Measurements from ENCODE around the gene DYNC1H1. TPM values are rescaled to one million over a fixed set of nuclear protein-coding genes. Genes with fewer than 3 reads are reported as not detected.

DYNC1H1 gene
- total RNA-seq, result 100 to 1,000 TPM; 608 to 897 (median 728) TPM

- intact Hi-C loops (cut with DNase I), result loop anchor here (5.0 kb wide), 1 partner anchor 353 kb away; the partner anchor contains the start of gene ZNF839
- Histone ChIP-seq H3K9me3 (no peaks in the 10 kb centered on the region), H3K4me3 (peak within 1 kb of the TSS; percentile 97 to 100 (median 100)), H3K4me1 (peaks cover 39 to 78% (median 70%) of the 10 kb centered on the region in 4 donors), H3K27me3 (no peaks in the 10 kb centered on the region), H3K36me3 (peaks cover 0 to 11% (median 1%) of the 10 kb centered on the region in 4 donors), H3K27ac (replicated peaks in 1 of 4) (peak within 1 kb of the TSS; percentile 98 to 99 (median 99))
- peak; percentile 97 for TF ChIP-seq POLR2A (IDR thresholded peaks at IDR 0.05; ENCODE audit: low read depth)
- TF ChIP-seq POLR2AphosphoS5 (IDR thresholded peaks at IDR 0.05), result peak; percentile 97 to 99
- no peak for TF ChIP-seq EP300 (IDR thresholded peaks at IDR 0.05)
- peak; percentile 98 for DNase-seq (ENCODE audit: extremely low spot score)
- 2% methylated on average over 28 of the region's 115 CpGs for WGBS
These were observed at the start of gene DYNC1H1 for GRCh38 chr14:101964297-101965180. Gene DYNC1H1 (plus strand): TSS chr14:101964573. CDS start chr14:101964692, 119 bp downstream.

- 89% methylated on average over 23 of the region's 23 CpGs for WGBS
- peaks cover 0 to 13% (median 5%) of the 10 kb centered on the region in 4 donors for H3K4me1 ChIP-seq
- no peak for TF ChIP-seq CTCF (IDR thresholded peaks at IDR 0.05)
- TF ChIP-seq POLR2AphosphoS5 (IDR thresholded peaks at IDR 0.05), result no peak
- no peak for TF ChIP-seq EP300 (IDR thresholded peaks at IDR 0.05)
- TF ChIP-seq POLR2A (IDR thresholded peaks at IDR 0.05; ENCODE audit: low read depth), result no peak
- DNase-seq (ENCODE audit: extremely low spot score), result no peak
- H3K36me3 ChIP-seq, result peaks cover 14 to 86% (median 64%) of the 10 kb centered on the region in 4 donors
- H3K9me3 ChIP-seq, result no peaks in the 10 kb centered on the region
- H3K27ac ChIP-seq (replicated peaks in 1 of 4), result peak overlapping the region in 1 of 4 donors; percentile 23
- intact Hi-C loops (cut with DNase I), result no loop called here
- no peak overlapping the region for H3K4me3 ChIP-seq
- no peaks in the 10 kb centered on the region for H3K27me3 ChIP-seq
These were observed 48.2 kb upstream of the DYNC1H1 start for GRCh38 chr14:101915871-101916815.

GRCh38 chr14:101916816-101917412 is 47.5 kb upstream of the DYNC1H1 start:
- Histone ChIP-seq H3K4me1 (peaks cover 0 to 13% (median 5%) of the 10 kb centered on the region in 4 donors), H3K4me3 (no peak overlapping the region), H3K27ac (replicated peaks in 1 of 4) (peak overlapping the region in 2 of 4 donors; percentile 38 to 39), H3K9me3 (no peaks in the 10 kb centered on the region), H3K27me3 (no peaks in the 10 kb centered on the region), H3K36me3 (peaks cover 14 to 86% (median 70%) of the 10 kb centered on the region in 4 donors)
- no peak for DNase-seq (ENCODE audit: extremely low spot score)
- intact Hi-C loops (cut with DNase I), result no loop called here
- TF ChIP-seq EP300 (IDR thresholded peaks at IDR 0.05), result no peak
- no peak for TF ChIP-seq POLR2A (IDR thresholded peaks at IDR 0.05; ENCODE audit: low read depth)
- TF ChIP-seq POLR2AphosphoS5 (IDR thresholded peaks at IDR 0.05), result no peak
- TF ChIP-seq CTCF (IDR thresholded peaks at IDR 0.05), result no peak
- 72% methylated on average over 14 of the region's 18 CpGs for WGBS

- peaks cover 0 to 13% (median 5%) of the 10 kb centered on the region in 4 donors for H3K4me1 ChIP-seq
- no peak for DNase-seq (ENCODE audit: extremely low spot score)
- H3K9me3 ChIP-seq, result no peaks in the 10 kb centered on the region
- no peak overlapping the region for H3K4me3 ChIP-seq
- 73% methylated on average over 14 of the region's 17 CpGs for WGBS
- H3K27ac ChIP-seq (replicated peaks in 1 of 4), result peak overlapping the region in 2 of 4 donors; percentile 38 to 39
- peaks cover 14 to 86% (median 71%) of the 10 kb centered on the region in 4 donors for H3K36me3 ChIP-seq
- TF ChIP-seq POLR2A (IDR thresholded peaks at IDR 0.05; ENCODE audit: low read depth) (no peak), EP300 (IDR thresholded peaks at IDR 0.05) (no peak), POLR2AphosphoS5 (IDR thresholded peaks at IDR 0.05) (no peak), CTCF (IDR thresholded peaks at IDR 0.05) (no peak)
- H3K27me3 ChIP-seq, result no peaks in the 10 kb centered on the region
- intact Hi-C loops (cut with DNase I), result no loop called here
These were observed 46.9 kb upstream of the DYNC1H1 start for GRCh38 chr14:101917413-101918017.

Data from esophagus muscularis mucosa (tissue), 4 donors.